ENCODE data around the gene TMEM86B.

DNA sequence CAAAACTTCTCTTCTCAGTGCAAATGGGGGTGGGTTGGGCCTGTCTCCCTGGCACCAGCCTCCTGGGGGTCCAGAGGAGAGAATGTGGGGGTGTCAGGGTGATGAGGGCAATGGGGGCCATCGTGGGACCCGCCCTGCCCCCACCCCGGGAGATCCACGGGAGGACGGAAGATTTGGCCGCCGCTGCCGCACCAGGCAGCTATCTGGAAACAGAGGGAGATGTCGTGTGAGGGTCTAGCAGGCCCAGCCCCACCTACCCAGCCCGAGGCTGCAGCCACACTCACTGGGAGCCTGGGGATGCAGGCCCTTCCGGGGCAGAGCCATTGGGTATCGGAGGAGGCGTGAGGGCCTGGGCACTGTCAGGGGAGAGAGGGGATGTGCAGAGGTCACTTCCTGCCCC lies 1.8 kb upstream of the TMEM86B start:
- TF ChIP-seq CREB1 (IDR thresholded peaks at IDR 0.05; ENCODE audit: low read depth) (no peak), YY1 (IDR thresholded peaks at IDR 0.05; ENCODE audit: low read depth) (no peak), RAD21 (IDR thresholded peaks at IDR 0.05; ENCODE audit: low read depth) (no peak), REST (IDR thresholded peaks at IDR 0.05; ENCODE audit: low read depth) (no peak), CEBPB (IDR thresholded peaks at IDR 0.05) (no peak), FOXM1 (IDR thresholded peaks at IDR 0.05; ENCODE audit: borderline replicate concordance, low read depth) (no peak), EGR1 (IDR thresholded peaks at IDR 0.05) (no peak), ZBTB7A (IDR thresholded peaks at IDR 0.05; ENCODE audit: low read depth) (no peak), NFIC (IDR thresholded peaks at IDR 0.05) (no peak)
- TF ChIP-seq, protein P1, sequence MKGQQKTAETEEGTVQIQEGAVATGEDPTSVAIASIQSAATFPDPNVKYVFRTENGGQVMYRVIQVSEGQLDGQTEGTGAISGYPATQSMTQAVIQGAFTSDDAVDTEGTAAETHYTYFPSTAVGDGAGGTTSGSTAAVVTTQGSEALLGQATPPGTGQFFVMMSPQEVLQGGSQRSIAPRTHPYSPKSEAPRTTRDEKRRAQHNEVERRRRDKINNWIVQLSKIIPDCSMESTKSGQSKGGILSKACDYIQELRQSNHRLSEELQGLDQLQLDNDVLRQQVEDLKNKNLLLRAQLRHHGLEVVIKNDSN (IDR thresholded peaks at IDR 0.05): no peak

Data from Ishikawa (cell line).